ENCODE measurements around the gene ZP4.

Gene ZP4

GRCh38 chr1:237890822-237891221 lies at the start of gene ZP4:
TSS of gene ZP4 (minus strand) at chr1:237890922. CDS start at chr1:237890635, 287 bp downstream.
- DNase-seq: no peak

GRCh38 chr1:237938553-237938952 lies 47.8 kb upstream of the ZP4 start:
- peak in 1 of 2 experiments; percentile 10 for DNase-seq

- DNase-seq: no peak
Observed at GRCh38 chr1:237938068-237938467, 47.3 kb upstream of the ZP4 start.

- DNase-seq: no peak
Observed at GRCh38 chr1:237932816-237933215, 42.1 kb upstream of the ZP4 start.

- no peak for DNase-seq
Observed at GRCh38 chr1:237931581-237931980, 40.9 kb upstream of the ZP4 start.

- DNase-seq: no peak
Observed at GRCh38 chr1:237927198-237927597, 36.5 kb upstream of the ZP4 start.

GRCh38 chr1:237921306-237921705 lies 30.6 kb upstream of the ZP4 start:
- no peak for DNase-seq

GRCh38 chr1:237913345-237913744 lies 22.6 kb upstream of the ZP4 start:
- DNase-seq: no peak

- no peak for DNase-seq
Observed at GRCh38 chr1:237911911-237912310, 21.2 kb upstream of the ZP4 start.

- DNase-seq: no peak
Observed at GRCh38 chr1:237910834-237911233, 20.1 kb upstream of the ZP4 start.

- no peak for DNase-seq
Observed at GRCh38 chr1:237903961-237904360, 13.2 kb upstream of the ZP4 start.

- DNase-seq: no peak
Observed at GRCh38 chr1:237902960-237903743, 12.4 kb upstream of the ZP4 start.

- DNase-seq: peak in 1 of 2 experiments; percentile 9
Observed at GRCh38 chr1:237901299-237901934, 10.7 kb upstream of the ZP4 start.

GRCh38 chr1:237895630-237896029 lies 4.9 kb upstream of the ZP4 start:
- DNase-seq: no peak

GRCh38 chr1:237894131-237894530 lies 3.4 kb upstream of the ZP4 start:
- no peak for DNase-seq

GRCh38 chr1:237891979-237892378 lies 1.3 kb upstream of the ZP4 start:
- no peak for DNase-seq

- no peak for DNase-seq
Observed at GRCh38 chr1:237891266-237891665, 544 bp upstream of the ZP4 start.

- no peak for DNase-seq
Observed at GRCh38 chr1:237890416-237890815, 306 bp downstream of the ZP4 start.

GRCh38 chr1:237888143-237888542 lies 2.6 kb downstream of the ZP4 start:
- no peak for DNase-seq

GRCh38 chr1:237887542-237887941 lies 3.2 kb downstream of the ZP4 start:
- DNase-seq: no peak

GRCh38 chr1:237884237-237884636 lies 6.5 kb downstream of the ZP4 start:
- DNase-seq: no peak

GRCh38 chr1:237879195-237879594 lies 11.5 kb downstream of the ZP4 start:
- DNase-seq: peak in 1 of 2 experiments; percentile 42

- DNase-seq: no peak
Observed at GRCh38 chr1:237878406-237878805, 12.3 kb downstream of the ZP4 start.

GRCh38 chr1:237877631-237878030 lies 13.1 kb downstream of the ZP4 start:
- no peak for DNase-seq

GRCh38 chr1:237875291-237875690 lies 15.4 kb downstream of the ZP4 start:
- DNase-seq: no peak
